ENCODE results near the gene DMTF1. TPM values are rescaled to one million over a fixed set of nuclear protein-coding genes. Genes with fewer than 3 reads are reported as not detected.

The DMTF1 gene
- total and polyA plus RNA-seq, 10 of the 15 experiments (the other 5 are each of a cell fraction or from before 2014, with no cell fraction given), result 24.3 to 191 (median 72.0) TPM

- peak overlapping the region; percentile 86 for H3K9ac ChIP-seq (ENCODE audit: control insufficient read depth, insufficient read depth, low read length)
- in situ Hi-C loops (cut with MboI), result no loop called here
- no peaks in the 10 kb centered on the region for H4K20me1 ChIP-seq (ENCODE audit: control insufficient read depth, insufficient read depth)
- ChIA-PET RAD21 (ENCODE audit: unreplicated experiment) (interaction anchor here (0.8 to 11.7 kb wide), 6 partner anchors 10 to 242 kb away, joined by 3 to 153 read pairs (median 3); partner anchors contain the start of gene DMTF1), POLR2A (interaction anchor here (1.8 to 12.1 kb wide), 3 partner anchors 9 to 73 kb away, joined by 5 to 215 read pairs (median 5); partner anchors contain the start of gene DMTF1), SMC1A (ENCODE audit: uncharacterized antibody, unreplicated experiment) (interaction anchor here (1.0 to 8.5 kb wide), 10 partner anchors 8 to 293 kb away, joined by 3 to 112 read pairs (median 4); partner anchors contain the start of gene DMTF1), CTCF (interaction anchor here (0.7 to 3.0 kb wide), 8 partner anchors 9 to 767 kb away, joined by 3 to 12 read pairs (median 4); no protein-coding TSS in a partner anchor)
- no peak overlapping the region for H3K27ac ChIP-seq (ENCODE audit: control insufficient read depth, insufficient read depth)
- H3K4me1 ChIP-seq (ENCODE audit: control insufficient read depth, insufficient read depth, low read length), result peaks cover 5% of the 10 kb centered on the region
- no peaks in the 10 kb centered on the region for H3K27me3 ChIP-seq (replicated peaks in 1 of 2; ENCODE audit: control insufficient read depth in 2 of 2, insufficient read depth in 2 of 2, low read length in 1 of 2)
- ATAC-seq (no peak), DNase-seq (ENCODE audit: low read depth, low spot score) (no peak), FAIRE-seq (no peak)
- H3K4me2 ChIP-seq (ENCODE audit: control insufficient read depth, insufficient read depth), result peak overlapping the region; percentile 93
- H3K9me3 ChIP-seq (replicated peaks; ENCODE audit: control insufficient read depth, insufficient read depth, low read length), result no peaks in the 10 kb centered on the region
- WGBS (ENCODE audit: insufficient coverage, insufficient replicate concordance, low lambda C conversion rate, missing lambda C conversion rate), result 12% methylated on average over 17 of the region's 17 CpGs
- peaks cover 46% of the 10 kb centered on the region for H3K79me2 ChIP-seq (ENCODE audit: control insufficient read depth, insufficient read depth, low read length)
- peak overlapping the region; percentile 95 for H3K4me3 ChIP-seq
- peak overlapping the region; percentile 83 for H2AFZ ChIP-seq (ENCODE audit: control insufficient read depth, low read depth, low read length)
- H3K36me3 ChIP-seq (ENCODE audit: control insufficient read depth in 2 of 2, insufficient read depth in 2 of 2, low read length in 1 of 2), result 0 out of 4 replicates have a peak, but pooled peaks cover 0 to 2% of the 10 kb centered on the region in 2 experiments
- intact Hi-C loops (cut with micrococcal nuclease; ENCODE audit: unreplicated experiment), result no loop called here
- no TSS peak for BruUV-seq (replicated peaks)
- TF ChIP-seq CHD1 (IDR thresholded peaks at IDR 0.05; ENCODE audit: low read depth, low read length), result no peak
- no peak for TF ChIP-seq YBX1 (IDR thresholded peaks at IDR 0.05)
- TF ChIP-seq EZH2 (IDR thresholded peaks at IDR 0.05; ENCODE audit: borderline replicate concordance, control insufficient read depth, low read depth, low read length), result no peak
- TF ChIP-seq IKZF1 (conservative IDR thresholded peaks at IDR 0.05), result no peak
- TF ChIP-seq REST (IDR thresholded peaks at IDR 0.05; ENCODE audit: low read depth, low read length), result no peak
- TF ChIP-seq ZZZ3 (IDR thresholded peaks at IDR 0.05; ENCODE audit: control insufficient read depth, insufficient read length, low read depth), result no peak
- no peak for TF ChIP-seq ATF3 (IDR thresholded peaks at IDR 0.05; ENCODE audit: borderline replicate concordance, extremely low read depth, low read depth, low read length)
Observed at GRCh38 chr7:87220734-87221215, 68.5 kb downstream of the DMTF1 start.

Data from GM12878 (cell line).